HG02610 (cell line): Measurements from ENCODE around the gene COG5.
"Not testable (repeated sequence)": the region's sequence is repeated elsewhere in the genome, so short reads cannot be mapped to it uniquely, and the experiment has no call there.

ENCODE experiments used
- ATAC-seq: cut with Tn5 transposase; IDR thresholded peaks from one replicate; pipeline ENCODE4 v1.9.1; 2021; ENCODE audit warnings: mild to moderate bottlenecking, moderate library complexity; ENCODE audit not compliant: unreplicated experiment

The COG5 gene

GRCh38 chr7:107166736-107167426, 396.8 kb downstream of the COG5 start:
- no peak for ATAC-seq

DNA sequence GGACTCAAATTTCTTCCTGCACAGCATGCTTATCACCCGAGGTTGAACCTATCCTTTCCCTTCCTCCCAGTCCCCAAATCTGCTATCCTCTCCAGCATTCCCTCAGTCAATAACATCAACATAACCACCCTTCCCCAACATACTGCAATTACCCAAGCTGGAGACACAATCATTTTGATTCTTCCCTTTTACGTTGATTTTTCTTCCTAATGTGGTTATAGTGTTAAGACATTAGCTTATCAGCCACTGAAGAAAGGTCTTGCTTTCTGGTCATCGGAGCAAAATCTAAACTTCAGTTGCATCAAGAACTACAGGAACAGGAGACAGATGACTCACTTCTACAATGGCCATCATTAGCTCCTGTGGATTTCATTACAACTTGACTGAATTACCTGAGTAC, 398.4 kb downstream of the COG5 start:
- ATAC-seq = no peak

GRCh38 chr7:107164092-107164491, 399.6 kb downstream of the COG5 start:
- ATAC-seq = no peak

GRCh38 chr7:107162475-107162874, 401.2 kb downstream of the COG5 start:
- no peak for ATAC-seq

- no peak for ATAC-seq
These were observed 402.3 kb downstream of the COG5 start for GRCh38 chr7:107161415-107161814.

DNA sequence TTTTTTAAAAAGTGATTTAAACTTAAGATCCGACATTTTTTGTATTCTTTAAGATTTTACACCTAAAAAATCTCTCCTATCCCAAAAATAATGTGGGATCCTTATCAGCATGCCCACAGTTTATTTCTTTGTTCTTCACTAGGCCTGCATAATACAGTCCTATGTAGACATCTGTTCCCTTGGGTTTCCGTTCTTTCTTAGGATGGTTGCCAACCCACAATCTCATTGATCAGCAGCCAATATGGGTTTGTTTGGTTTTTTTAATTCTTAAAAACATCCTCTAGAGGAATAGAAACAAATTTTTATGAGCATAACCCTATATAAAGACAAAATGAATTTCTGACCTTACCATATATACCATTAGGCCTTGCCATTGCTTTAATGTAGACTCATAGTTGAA, 403.3 kb downstream of the COG5 start:
- ATAC-seq = no peak

DNA sequence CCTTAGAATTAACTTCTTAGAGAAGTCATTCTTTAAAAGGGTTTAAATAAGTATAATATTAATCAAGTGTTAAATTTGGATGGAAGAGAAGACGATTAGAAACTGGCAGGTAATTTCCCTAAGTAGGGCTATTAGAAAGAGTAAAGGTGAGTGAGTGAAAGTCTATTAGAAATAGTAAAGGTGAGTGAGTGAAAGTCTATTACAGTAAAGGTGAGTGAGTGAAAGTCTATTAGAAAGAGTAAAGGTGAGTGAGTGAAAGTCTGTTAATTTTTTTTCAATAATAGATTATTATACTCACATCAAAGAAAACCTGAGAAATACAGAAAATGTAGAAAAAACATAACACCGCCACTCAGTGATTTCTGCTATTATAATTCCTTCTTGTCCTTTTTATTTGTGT, 405.7 kb downstream of the COG5 start:
- no peak for ATAC-seq

DNA sequence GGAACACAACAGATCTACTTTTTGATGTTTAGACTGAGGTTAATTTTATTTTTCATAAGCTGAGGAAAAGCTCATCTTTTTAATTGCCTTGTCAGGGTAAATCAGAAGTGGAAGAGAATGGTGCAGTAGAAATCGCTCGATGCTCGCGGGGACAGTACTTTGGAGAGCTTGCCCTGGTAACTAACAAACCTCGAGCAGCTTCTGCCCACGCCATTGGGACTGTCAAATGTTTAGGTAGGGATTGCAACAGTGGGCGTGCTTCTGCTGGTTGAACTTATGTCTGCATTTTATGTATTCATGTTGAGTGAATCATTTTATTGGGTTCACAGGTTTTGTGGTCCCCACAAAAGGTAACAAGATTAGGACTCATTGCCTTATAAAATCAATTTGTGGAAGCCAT, 406.6 kb downstream of the COG5 start:
- no peak for ATAC-seq

GRCh38 chr7:107155726-107156125, 408.0 kb downstream of the COG5 start:
- ATAC-seq = not testable (repeated sequence)

GRCh38 chr7:107154826-107155225, 408.9 kb downstream of the COG5 start:
- no peak for ATAC-seq

GRCh38 chr7:107152011-107152410, 411.7 kb downstream of the COG5 start:
- no peak for ATAC-seq
